Measurements from ENCODE around the gene HERC5. TPM values are rescaled to one million over a fixed set of nuclear protein-coding genes. Genes with fewer than 3 reads are reported as not detected.
"Not testable (repeated sequence)": the region's sequence is repeated elsewhere in the genome, so short reads cannot be mapped to it uniquely, and the experiment has no call there.

The HERC5 gene
- total RNA-seq, 6 experiments from 2014 or later: 1.5 to 5.8 (median 1.8) TPM

GRCh38 chr4:88420844-88421243 is 36.1 kb upstream of the HERC5 start:
- TF ChIP-seq POLR2A (IDR thresholded peaks at IDR 0.05) (no peak), CTCF (IDR thresholded peaks at IDR 0.05) (no peak)
- no peaks in the 10 kb centered on the region for H3K27me3 ChIP-seq
- intact Hi-C loops (cut with DNase I): no loop called here
- no peak overlapping the region for H3K4me3 ChIP-seq
- no peaks in the 10 kb centered on the region for H3K9me3 ChIP-seq
- 100% methylated on average over 1 of the region's 1 CpG for WGBS (ENCODE audit: insufficient coverage, low coverage, low lambda C conversion rate, missing lambda C conversion rate)
- no peak overlapping the region for H3K27ac ChIP-seq
- DNase-seq: no peak
- ATAC-seq: no peak
- no peaks in the 10 kb centered on the region for H3K4me1 ChIP-seq
- H3K36me3 ChIP-seq: no peaks in the 10 kb centered on the region

GRCh38 chr4:88422403-88422802 is 34.5 kb upstream of the HERC5 start:
- H3K27ac ChIP-seq: no peak overlapping the region
- no peaks in the 10 kb centered on the region for H3K9me3 ChIP-seq
- DNase-seq (no peak), ATAC-seq (no peak)
- no peaks in the 10 kb centered on the region for H3K4me1 ChIP-seq
- TF ChIP-seq POLR2A (IDR thresholded peaks at IDR 0.05) (no peak), CTCF (IDR thresholded peaks at IDR 0.05) (no peak)
- intact Hi-C loops (cut with DNase I): no loop called here
- no peaks in the 10 kb centered on the region for H3K36me3 ChIP-seq
- H3K4me3 ChIP-seq: no peak overlapping the region
- H3K27me3 ChIP-seq: no peaks in the 10 kb centered on the region
- 95% methylated on average over 2 of the region's 2 CpGs for WGBS (ENCODE audit: insufficient coverage, low coverage, low lambda C conversion rate, missing lambda C conversion rate)

GRCh38 chr4:88429401-88429800 is 27.5 kb upstream of the HERC5 start:
- TF ChIP-seq POLR2A (IDR thresholded peaks at IDR 0.05) (no peak), CTCF (IDR thresholded peaks at IDR 0.05) (no peak)
- ATAC-seq (no peak), DNase-seq (no peak)
- Histone ChIP-seq H3K9me3 (no peaks in the 10 kb centered on the region), H3K4me1 (no peaks in the 10 kb centered on the region), H3K27me3 (no peaks in the 10 kb centered on the region), H3K36me3 (no peaks in the 10 kb centered on the region), H3K27ac (no peak overlapping the region), H3K4me3 (no peak overlapping the region)
- intact Hi-C loops (cut with DNase I): no loop called here
- WGBS (ENCODE audit: insufficient coverage, low coverage, low lambda C conversion rate, missing lambda C conversion rate): 35% methylated on average over 1 of the region's 1 CpG

GRCh38 chr4:88435987-88436693 is 20.8 kb upstream of the HERC5 start:
- Histone ChIP-seq H3K36me3 (no peaks in the 10 kb centered on the region), H3K4me3 (no peak overlapping the region), H3K4me1 (no peaks in the 10 kb centered on the region), H3K9me3 (no peaks in the 10 kb centered on the region), H3K27me3 (no peaks in the 10 kb centered on the region), H3K27ac (no peak overlapping the region)
- 100% methylated on average over 1 of the region's 1 CpG for WGBS (ENCODE audit: insufficient coverage, low coverage, low lambda C conversion rate, missing lambda C conversion rate)
- DNase-seq (no peak), ATAC-seq (no peak)
- intact Hi-C loops (cut with DNase I): no loop called here
- no peak for TF ChIP-seq POLR2A (IDR thresholded peaks at IDR 0.05)
- TF ChIP-seq CTCF (IDR thresholded peaks at IDR 0.05): no peak

GRCh38 chr4:88437873-88438272 is 19.0 kb upstream of the HERC5 start:
- H3K27ac ChIP-seq; DNase-seq; ATAC-seq; H3K9me3 ChIP-seq; intact Hi-C loops (cut with DNase I); H3K4me3 ChIP-seq; H3K36me3 ChIP-seq; H3K27me3 ChIP-seq; H3K4me1 ChIP-seq: not testable (repeated sequence)
- WGBS (ENCODE audit: insufficient coverage, low coverage, low lambda C conversion rate, missing lambda C conversion rate): 100% methylated on average over 2 of the region's 4 CpGs
